ENCODE results near the gene CAPN2.

- TF ChIP-seq CTCF (IDR thresholded peaks at IDR 0.05): no peak
- TF ChIP-seq EZH2 (IDR thresholded peaks at IDR 0.05; ENCODE audit: borderline replicate concordance, insufficient read depth, low read depth, low read length, poor library complexity, severe bottlenecking): no peak
Observed at GRCh38 chr1:223755992-223756775, 43.8 kb downstream of the CAPN2 start.
